HepG2 (cell line): ENCODE measurements around the gene GRID1. TPM values are rescaled to one million over a fixed set of nuclear protein-coding genes. Genes with fewer than 3 reads are reported as not detected.

Source experiments
- ATF2 ChIP-seq: sonication (generic); formaldehyde crosslinking; IDR thresholded peaks from 2 replicates; pipeline ENCODE4 v1.4.0; 2020; ENCODE audit warnings: missing genetic modification reagents
- CREB1 ChIP-seq, 2 experiments: fragments of 450-650 bp in 1 of 2; IDR thresholded peaks; 2 replicates each; pipeline ENCODE4 v1.6.1; 2016 to 2017; ENCODE audit warnings: control low read depth in 1 of 2, mild to moderate bottlenecking in 1 of 2, missing compliant biosample characterization in 1 of 2, missing genetic modification characterization in 1 of 2
- CSRNP1 ChIP-seq: sonication (generic); formaldehyde crosslinking; IDR thresholded peaks from 2 replicates; pipeline ENCODE4 v1.8.1; 2023; ENCODE audit warnings: mild to moderate bottlenecking, missing genetic modification reagents
- HBP1 ChIP-seq: IDR thresholded peaks from 2 replicates; pipeline ENCODE4 v1.6.1; 2016; ENCODE audit warnings: low read depth, control low read depth
- HNF4A ChIP-seq: sonication (generic); formaldehyde crosslinking; IDR thresholded peaks from 2 replicates; pipeline ENCODE4 v1.4.0; 2020; ENCODE audit warnings: missing genetic modification reagents
- MTA1 ChIP-seq: sonication (generic); formaldehyde crosslinking; IDR thresholded peaks from 2 replicates; pipeline ENCODE4 v1.4.0; 2020; ENCODE audit warnings: missing genetic modification reagents, mild to moderate bottlenecking, borderline replicate concordance
- NONO ChIP-seq, 2 experiments: fragments of 450-650 bp in 1 of 2; sonication (generic) in 1 of 2; formaldehyde crosslinking in 1 of 2; IDR thresholded peaks in 1 of 2; conservative IDR thresholded peaks in 1 of 2; 2 replicates each; pipeline versions ENCODE4 v1.6.1 to v1.8.0; 2017 to 2022; ENCODE audit warnings: mild to moderate bottlenecking in 1 of 2, missing genetic modification reagents in 1 of 2, moderate library complexity in 1 of 2
- ZBTB46 ChIP-seq: sonication (generic); formaldehyde crosslinking; IDR thresholded peaks from 2 replicates; pipeline ENCODE4 v1.4.0; 2020; ENCODE audit warnings: mild to moderate bottlenecking, missing genetic modification reagents, borderline replicate concordance
- ZEB1 ChIP-seq: IDR thresholded peaks from 2 replicates; pipeline ENCODE4 v1.6.1; 2012; ENCODE audit warnings: mild to moderate bottlenecking, low read depth, inconsistent platforms; ENCODE audit not compliant: insufficient replicate concordance
- ZMYM4 ChIP-seq: sonication (generic); formaldehyde crosslinking; IDR thresholded peaks from 2 replicates; pipeline ENCODE4 v1.8.1; 2023; ENCODE audit warnings: mild to moderate bottlenecking, missing genetic modification reagents
- ZNF253 ChIP-seq: sonication (generic); formaldehyde crosslinking; IDR thresholded peaks from 2 replicates; pipeline ENCODE4 v1.8.0; 2022; ENCODE audit warnings: mild to moderate bottlenecking, missing genetic modification reagents, borderline replicate concordance
- ZNF331 ChIP-seq: sonication (generic); formaldehyde crosslinking; IDR thresholded peaks from 2 replicates; pipeline ENCODE4 v1.4.0; 2020; ENCODE audit warnings: missing genetic modification reagents
- ZNF441 ChIP-seq: sonication (generic); formaldehyde crosslinking; IDR thresholded peaks from 2 replicates; pipeline ENCODE4 v1.7.0; 2021; ENCODE audit warnings: missing genetic modification reagents, borderline replicate concordance
- ZNF510 ChIP-seq: sonication (generic); formaldehyde crosslinking; IDR thresholded peaks from 2 replicates; pipeline ENCODE4 v1.4.0; 2020; ENCODE audit warnings: low read depth, mild to moderate bottlenecking, missing genetic modification reagents
- ZNF740 ChIP-seq: sonication (generic); formaldehyde crosslinking; IDR thresholded peaks from 2 replicates; pipeline ENCODE4 v1.4.0; 2020; ENCODE audit warnings: missing genetic modification reagents
- ZXDC ChIP-seq: sonication (generic); formaldehyde crosslinking; IDR thresholded peaks from 2 replicates; pipeline ENCODE4 v1.5.0; 2020; ENCODE audit warnings: mild to moderate bottlenecking, missing genetic modification reagents
- polyA plus RNA-seq, 8 experiments: library from polyadenylated mRNA; depleted of rRNA in 3 of 8; stranded (reverse) in 7 of 8; unstranded in 1 of 8; fragments of >200 nt; fragmentation: Illumina TruSeq in 4 of 8; extraction: Trizol in 4 of 8; gene quantifications; 2 replicates each; pipeline versions ENCODE4 v1.2.1 to v1.2.3, GENCODE V29; 2011 to 2016; ENCODE audit warnings: low read depth in 4 of 8, missing spikeins in 1 of 8, mixed read lengths in 1 of 8; ENCODE audit not compliant: insufficient read depth in 1 of 8
- total RNA-seq, 5 experiments: library from RNA; depleted of rRNA; stranded (reverse); fragments of >200 nt; fragmentation: Illumina TruSeq; extraction: Trizol; gene quantifications; 2 replicates each; pipeline ENCODE4 v1.2.3, GENCODE V29; 2016; ENCODE audit warnings: low read depth in 1 of 5

Gene GRID1
- total and polyA plus RNA-seq, 2 of the 13 experiments (the other 11 are each of a cell fraction or from before 2014, with no cell fraction given), result 0.05 TPM; not detected in 1

- TF ChIP-seq ZBTB46, result no peak
- TF ChIP-seq CREB1 (IDR thresholded peaks at IDR 0.05), result peak; percentile 50; the same call in 1 of the 2 replicates
- no peak for TF ChIP-seq CREB1 (CRISPR knock-in tag; IDR thresholded peaks at IDR 0.05)
- TF ChIP-seq HNF4A, result peak; percentile 93
- TF ChIP-seq ZEB1, result no peak
- no peak for TF ChIP-seq ZNF253 (CRISPR knock-in tag)
- TF ChIP-seq ZMYM4 (CRISPR knock-in tag), result 0 out of 2 replicates have a peak, but pooled peaks have one; percentile 21
- TF ChIP-seq ATF2 (CRISPR knock-in tag), result no peak
- peak; percentile 54; the same call in 1 of the 2 replicates for TF ChIP-seq MTA1 (CRISPR knock-in tag)
- TF ChIP-seq ZNF441 (CRISPR knock-in tag), result no peak
- TF ChIP-seq HBP1, result no peak
- TF ChIP-seq NONO (IDR thresholded peaks at IDR 0.05), result no peak
- peak; percentile 51; the same call in 1 of the 2 replicates for TF ChIP-seq NONO (CRISPR knock-in tag; conservative IDR thresholded peaks at IDR 0.05)
- no peak for TF ChIP-seq ZNF510 (CRISPR knock-in tag)
- TF ChIP-seq ZXDC (CRISPR knock-in tag), result no peak
- no peak for TF ChIP-seq ZNF740 (CRISPR knock-in tag)
- TF ChIP-seq CSRNP1 (CRISPR knock-in tag), result no peak
- peak; percentile 35; the same call in 1 of the 2 replicates for TF ChIP-seq ZNF331 (CRISPR knock-in tag)
Measured at GRCh38 chr10:86163522-86164173, 202.9 kb downstream of the GRID1 start (continued).
